Hepatocyte (in vitro differentiated cells): Measurements from ENCODE around the gene LILRB5. TPM values are rescaled to one million over a fixed set of nuclear protein-coding genes. Genes with fewer than 3 reads are reported as not detected.
A peak's percentile ranks its signal among the peaks of the same experiment; 100 is the strongest.

Experiments used
- DNase-seq: peaks from one replicate; pipeline ENCODE4 v3.0.0-alpha.2; 2016; ENCODE audit warnings: low spot score
- H2AFZ ChIP-seq: fragments of 200-600 bp; sonication (generic); 2 replicates; pipeline ENCODE4 v1.6.0; 2016; ENCODE audit warnings: antibody characterized with exemption, mild to moderate bottlenecking
- H3K27ac ChIP-seq: fragments of 200-600 bp; sonication (generic); 2 replicates; pipeline ENCODE4 v1.5.1; 2016; ENCODE audit warnings: mild to moderate bottlenecking
- H3K27me3 ChIP-seq: fragments of 200-600 bp; sonication (generic); 2 replicates; pipeline ENCODE4 v1.6.1; 2016
- H3K36me3 ChIP-seq: fragments of 200-600 bp; sonication (generic); replicated peaks from 2 replicates; pipeline ENCODE4 v1.5.1; 2016; ENCODE audit warnings: low read depth; ENCODE audit not compliant: insufficient read depth
- H3K4me1 ChIP-seq: fragments of 200-600 bp; sonication (generic); 2 replicates; pipeline ENCODE4 v1.5.1; 2016; ENCODE audit warnings: mild to moderate bottlenecking, moderate library complexity; ENCODE audit not compliant: insufficient read depth
- H3K4me2 ChIP-seq: fragments of 200-600 bp; sonication (generic); 2 replicates; pipeline ENCODE4 v1.6.0; 2016
- H3K4me3 ChIP-seq: fragments of 200-600 bp; sonication (generic); 2 replicates; pipeline ENCODE4 v1.5.1; 2016; ENCODE audit warnings: mild to moderate bottlenecking
- H3K79me2 ChIP-seq: fragments of 200-600 bp; sonication (generic); 2 replicates; pipeline ENCODE4 v1.6.0; 2017; ENCODE audit warnings: mild to moderate bottlenecking
- H3K9me2 ChIP-seq: fragments of 200-600 bp; sonication (generic); replicated peaks from 2 replicates; pipeline ENCODE4 v1.6.0; 2017; ENCODE audit warnings: mild to moderate bottlenecking; ENCODE audit not compliant: insufficient read depth
- H3K9me3 ChIP-seq: fragments of 200-600 bp; sonication (generic); 2 replicates; pipeline ENCODE4 v1.5.1; 2016; ENCODE audit warnings: low read depth, mild to moderate bottlenecking
- H4K20me1 ChIP-seq: fragments of 200-600 bp; sonication (generic); 2 replicates; pipeline ENCODE4 v1.6.0; 2016; ENCODE audit warnings: mild to moderate bottlenecking; ENCODE audit not compliant: insufficient read depth, poor library complexity, severe bottlenecking
- CTCF ChIP-seq: fragments of 200-600 bp; sonication (generic); IDR thresholded peaks from 2 replicates; pipeline ENCODE4 v1.5.1; 2016; ENCODE audit warnings: antibody characterized with exemption, mild to moderate bottlenecking; ENCODE audit not compliant: poor library complexity
- EZH2 ChIP-seq: fragments of 200-600 bp; sonication (generic); IDR thresholded peaks from 2 replicates; pipeline ENCODE4 v1.6.1; 2016; ENCODE audit warnings: antibody characterized with exemption, mild to moderate bottlenecking, borderline replicate concordance
- EZH2phosphoT487 ChIP-seq: fragments of 200-600 bp; sonication (generic); IDR thresholded peaks from one replicate; pipeline ENCODE4 v1.6.1; 2018; ENCODE audit warnings: antibody characterized with exemption, mild to moderate bottlenecking, low read depth, moderate library complexity; ENCODE audit not compliant: unreplicated experiment, severe bottlenecking
- WGBS: methylation state at CpG from one replicate; pipeline ENCODE4 v1.1.6; 2016; ENCODE audit warnings: low lambda C conversion rate; ENCODE audit errors: missing lambda C conversion rate; 5-methylcytosine and 5-hydroxymethylcytosine counted together
- microRNA-seq: library from miRNA; unstranded; fragments of <30 nt; microRNA quantifications from one replicate; pipeline ENCODE4, GENCODE V29; 2017
- polyA plus RNA-seq: library from polyadenylated mRNA; unstranded; fragments of >200 nt; fragmentation: Nextera tagmentation; extraction: Ambion mirVana; gene quantifications from 2 replicates; pipeline ENCODE4 v1.2.1, GENCODE V29; 2016
- small RNA-seq: library from RNA; depleted of rRNA; stranded (forward); fragments of <200 nt; gene quantifications from one replicate; pipeline ENCODE3, GENCODE V24; 2014
- total RNA-seq: library from RNA; depleted of rRNA; stranded (reverse); fragments of >200 nt; gene quantifications from 2 replicates; pipeline ENCODE4 v1.2.3, GENCODE V29; 2014

The LILRB5 gene
- total and polyA plus RNA-seq, 2 experiments from 2014 or later, result 0.80 to 1.6 TPM

DNA sequence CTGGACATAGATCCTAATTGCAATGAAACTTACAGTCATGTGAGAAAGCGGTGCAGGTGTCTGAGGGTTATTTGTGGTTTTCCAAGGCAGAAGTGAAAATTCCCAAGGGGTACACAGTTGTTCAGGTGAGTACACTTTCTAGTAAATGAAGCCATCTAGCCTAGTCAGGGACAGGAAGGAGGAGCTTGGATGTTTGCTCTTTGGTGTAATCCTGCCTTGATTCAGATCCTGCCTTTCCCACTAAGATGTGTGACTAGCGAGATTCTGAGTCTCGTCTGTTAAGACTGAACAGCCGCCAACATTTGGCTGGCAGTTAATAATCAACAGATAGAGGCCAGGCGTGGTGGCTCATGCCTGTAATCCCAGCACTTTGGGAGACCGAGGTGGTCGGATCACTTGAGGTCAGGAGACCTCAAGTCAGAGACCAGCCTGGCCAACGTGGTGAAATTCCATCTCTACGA lies 53.9 kb downstream of the LILRB5 start:
- Histone ChIP-seq H3K36me3 (peaks cover 4% of the 10 kb centered on the region), H3K4me2 (peak overlapping the region; percentile 86), H4K20me1 (peaks cover 71% of the 10 kb centered on the region), H3K9me3 (no peaks in the 10 kb centered on the region), H2AFZ (no peak overlapping the region), H3K27ac (peak overlapping the region; percentile 97), H3K4me3 (peak overlapping the region; percentile 28), H3K27me3 (no peaks in the 10 kb centered on the region), H3K79me2 (peaks cover 69% of the 10 kb centered on the region), H3K9me2 (no peaks in the 10 kb centered on the region), H3K4me1 (peaks cover 43% of the 10 kb centered on the region)
- peak; percentile 61 for DNase-seq
- TF ChIP-seq EZH2phosphoT487 (no peak), EZH2 (no peak), CTCF (no peak)
- 39% methylated on average over 9 of the region's 9 CpGs for WGBS

DNA sequence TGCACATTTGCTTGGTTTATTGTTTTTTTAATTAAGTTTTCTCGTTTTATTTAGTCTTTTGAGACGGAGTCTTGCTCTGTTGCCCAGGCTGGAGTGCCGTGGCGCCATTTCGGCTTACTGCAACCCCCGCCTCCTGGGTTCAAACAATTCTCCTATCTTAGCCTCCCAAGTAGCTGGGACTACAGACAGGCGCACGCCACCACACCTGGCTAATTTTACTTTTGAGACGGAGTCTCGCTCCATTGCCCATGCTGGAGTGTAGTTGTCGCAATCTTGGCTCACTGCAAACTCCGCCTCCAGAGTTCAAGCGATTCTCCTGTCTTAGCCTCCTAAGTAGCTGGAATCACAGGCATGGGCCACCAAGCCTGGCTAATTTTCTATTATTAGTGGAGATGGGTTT lies 55.1 kb downstream of the LILRB5 start:
- Histone ChIP-seq H3K9me2 (no peaks in the 10 kb centered on the region), H2AFZ (no peak overlapping the region), H3K36me3 (peaks cover 4% of the 10 kb centered on the region), H3K4me2 (peak overlapping the region; percentile 86), H3K4me1 (peaks cover 31% of the 10 kb centered on the region), H3K9me3 (no peaks in the 10 kb centered on the region), H3K27me3 (no peaks in the 10 kb centered on the region), H3K27ac (peak overlapping the region; percentile 97), H3K4me3 (peak overlapping the region; percentile 55), H3K79me2 (peaks cover 62% of the 10 kb centered on the region), H4K20me1 (peaks cover 60% of the 10 kb centered on the region)
- TF ChIP-seq EZH2 (no peak), EZH2phosphoT487 (no peak), CTCF (no peak)
- WGBS, result 69% methylated on average over 13 of the region's 13 CpGs
- DNase-seq, result no peak

DNA sequence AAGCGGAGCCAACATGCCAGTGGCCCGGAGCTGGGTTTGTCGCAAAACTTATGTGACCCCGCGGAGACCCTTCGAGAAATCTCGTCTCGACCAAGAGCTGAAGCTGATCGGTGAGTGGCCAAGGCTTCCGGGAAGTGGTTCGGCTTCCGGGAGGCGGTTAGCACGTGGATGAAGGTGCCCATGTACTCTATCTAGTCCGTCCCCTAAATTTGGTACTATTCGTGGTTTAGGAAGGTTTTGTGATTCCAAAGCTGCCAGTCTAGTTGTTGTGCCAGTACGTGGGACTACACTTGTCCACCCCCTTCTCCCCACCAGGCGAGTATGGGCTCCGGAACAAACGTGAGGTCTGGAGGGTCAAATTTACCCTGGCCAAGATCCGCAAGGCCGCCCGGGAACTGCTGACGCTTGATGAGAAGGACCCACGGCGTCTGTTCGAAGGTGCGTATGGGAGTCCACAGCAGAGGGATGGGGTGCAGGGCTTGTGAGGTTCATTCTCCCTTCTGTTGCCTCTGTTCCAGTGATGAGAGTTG lies 55.8 kb downstream of the LILRB5 start:
- H3K4me2 ChIP-seq, result peak overlapping the region; percentile 86
- no peaks in the 10 kb centered on the region for H3K9me2 ChIP-seq
- peaks cover 4% of the 10 kb centered on the region for H3K36me3 ChIP-seq
- H3K4me3 ChIP-seq, result peak overlapping the region; percentile 55
- no peaks in the 10 kb centered on the region for H3K27me3 ChIP-seq
- H3K79me2 ChIP-seq, result peaks cover 55% of the 10 kb centered on the region
- peaks cover 52% of the 10 kb centered on the region for H4K20me1 ChIP-seq
- H2AFZ ChIP-seq, result no peak overlapping the region
- peak overlapping the region; percentile 97 for H3K27ac ChIP-seq
- peaks cover 28% of the 10 kb centered on the region for H3K4me1 ChIP-seq
- no peaks in the 10 kb centered on the region for H3K9me3 ChIP-seq
- no peak for DNase-seq
- TF ChIP-seq CTCF (no peak), EZH2phosphoT487 (no peak), EZH2 (no peak)
- WGBS, result 5% methylated on average over 28 of the region's 28 CpGs

Small RNA genes within 50 kb of the gene (microRNA-seq; reads per million reads assigned to microRNA genes)
- gene MIR4752, result not detected

Small RNA genes within 50 kb of the gene (small RNA-seq; reads per million reads assigned to genes)
- not detected for gene AC245884.12
- not detected for gene MIR4752
- not detected for gene RNU6-1307P

Other genes with a start within 250 kb of the LILRB5 start
- gene VSTM1, start 193.4 kb downstream of the LILRB5 start, total RNA-seq, result not detected in 2 replicates
- not detected in 2 replicates for gene VSTM1, start 193.4 kb downstream of the LILRB5 start, polyA plus RNA-seq
- not detected in 2 replicates for gene TARM1, start 175.9 kb downstream of the LILRB5 start, total RNA-seq
- not detected in 2 replicates for gene TARM1, start 175.9 kb downstream of the LILRB5 start, polyA plus RNA-seq
- gene OSCAR, start 156.5 kb downstream of the LILRB5 start, total RNA-seq, result 0.48 TPM in 1 of 2 replicates, not detected in the other
- gene OSCAR, start 156.5 kb downstream of the LILRB5 start, polyA plus RNA-seq, result 0.16 and 0.43 TPM in 2 replicates
- 10.5 and 13.9 TPM in 2 replicates for gene NDUFA3, start 154.4 kb downstream of the LILRB5 start, total RNA-seq
- gene NDUFA3, start 154.4 kb downstream of the LILRB5 start, polyA plus RNA-seq, result 247 and 285 TPM in 2 replicates
- 12.8 and 14.7 TPM in 2 replicates for gene TFPT, start 141.6 kb downstream of the LILRB5 start, total RNA-seq
- 25.2 and 25.9 TPM in 2 replicates for gene TFPT, start 141.6 kb downstream of the LILRB5 start, polyA plus RNA-seq
- 44.5 and 59.7 TPM in 2 replicates for gene PRPF31, start 141.5 kb downstream of the LILRB5 start, total RNA-seq
- 77.6 and 82.3 TPM in 2 replicates for gene PRPF31, start 141.5 kb downstream of the LILRB5 start, polyA plus RNA-seq
- 11.6 and 12.0 TPM in 2 replicates for gene CNOT3, start 119.5 kb downstream of the LILRB5 start, total RNA-seq
- gene CNOT3, start 119.5 kb downstream of the LILRB5 start, polyA plus RNA-seq, result 49.3 and 50.1 TPM in 2 replicates
- gene LENG1, start 97.6 kb downstream of the LILRB5 start, total RNA-seq, result 5.8 and 8.4 TPM in 2 replicates
- 15.0 and 16.8 TPM in 2 replicates for gene LENG1, start 97.6 kb downstream of the LILRB5 start, polyA plus RNA-seq
- gene TMC4, start 84.1 kb downstream of the LILRB5 start, total RNA-seq, result 29.4 and 40.3 TPM in 2 replicates
- 94.4 and 101 TPM in 2 replicates for gene TMC4, start 84.1 kb downstream of the LILRB5 start, polyA plus RNA-seq
- 73.8 and 93.5 TPM in 2 replicates for gene MBOAT7, start 67.7 kb downstream of the LILRB5 start, total RNA-seq
- gene MBOAT7, start 67.7 kb downstream of the LILRB5 start, polyA plus RNA-seq, result 179 and 199 TPM in 2 replicates
- gene TSEN34, start 66.0 kb downstream of the LILRB5 start, total RNA-seq, result 66.9 and 77.6 TPM in 2 replicates
- 100.0 and 105 TPM in 2 replicates for gene TSEN34, start 66.0 kb downstream of the LILRB5 start, polyA plus RNA-seq
- gene RPS9, start 56.4 kb downstream of the LILRB5 start, total RNA-seq, result 1,843 and 2,161 TPM in 2 replicates
- 415 and 465 TPM in 2 replicates for gene RPS9, start 56.4 kb downstream of the LILRB5 start, polyA plus RNA-seq
- gene LILRB3, start 34.3 kb downstream of the LILRB5 start, total RNA-seq, result 0.24 TPM in 1 of 2 replicates, not detected in the other
- 1.4 and 1.7 TPM in 2 replicates for gene LILRB3, start 34.3 kb downstream of the LILRB5 start, polyA plus RNA-seq
- gene LILRA6, start 14.5 kb downstream of the LILRB5 start, total RNA-seq, result 0.28 TPM in 1 of 2 replicates, not detected in the other
- 0.13 and 0.36 TPM in 2 replicates for gene LILRA6, start 14.5 kb downstream of the LILRB5 start, polyA plus RNA-seq
- not detected in 2 replicates for gene LILRB2, start 23.8 kb upstream of the LILRB5 start, total RNA-seq
- 0.09 TPM in 1 of 2 replicates, not detected in the other for gene LILRB2, start 23.8 kb upstream of the LILRB5 start, polyA plus RNA-seq
- gene LILRA5, start 55.9 kb upstream of the LILRB5 start, total RNA-seq, result not detected in 2 replicates
- not detected in 2 replicates for gene LILRA5, start 55.9 kb upstream of the LILRB5 start, polyA plus RNA-seq
- gene LILRA4, start 81.9 kb upstream of the LILRB5 start, total RNA-seq, result not detected in 2 replicates
- gene LILRA4, start 81.9 kb upstream of the LILRB5 start, polyA plus RNA-seq, result not detected in 2 replicates
- gene LAIR1, start 107.7 kb upstream of the LILRB5 start, total RNA-seq, result 0.20 and 3.9 TPM in 2 replicates
- gene LAIR1, start 107.7 kb upstream of the LILRB5 start, polyA plus RNA-seq, result 1.8 and 2.2 TPM in 2 replicates
- gene TTYH1, start 158.2 kb upstream of the LILRB5 start, total RNA-seq, result 7.0 and 7.1 TPM in 2 replicates
- gene TTYH1, start 158.2 kb upstream of the LILRB5 start, polyA plus RNA-seq, result 11.0 and 19.3 TPM in 2 replicates
- 36.6 and 40.9 TPM in 2 replicates for gene LENG8, start 191.9 kb upstream of the LILRB5 start, total RNA-seq
- gene LENG8, start 191.9 kb upstream of the LILRB5 start, polyA plus RNA-seq, result 54.0 and 69.7 TPM in 2 replicates
- 3.1 and 7.9 TPM in 2 replicates for gene LENG9, start 206.5 kb upstream of the LILRB5 start, total RNA-seq
- 0.59 and 1.00 TPM in 2 replicates for gene LENG9, start 206.5 kb upstream of the LILRB5 start, polyA plus RNA-seq
- gene CDC42EP5, start 216.0 kb upstream of the LILRB5 start, total RNA-seq, result 43.1 and 46.8 TPM in 2 replicates
- 71.2 and 71.5 TPM in 2 replicates for gene CDC42EP5, start 216.0 kb upstream of the LILRB5 start, polyA plus RNA-seq
- not detected in 2 replicates for gene LAIR2, start 245.6 kb upstream of the LILRB5 start, total RNA-seq
- not detected in 2 replicates for gene LAIR2, start 245.6 kb upstream of the LILRB5 start, polyA plus RNA-seq